NCI-H146 treated with DMSO at 0.1 percent for 48 hours (cell line): ENCODE results near the gene KRT84.
A peak's percentile ranks its signal among the peaks of the same experiment; 100 is the strongest.
"Not testable (repeated sequence)": the region's sequence is repeated elsewhere in the genome, so short reads cannot be mapped to it uniquely, and the experiment has no call there.

Source experiments
- DNase-seq: peaks from one replicate; lab custom pipeline; 2025; ENCODE audit not compliant: unreplicated experiment; lab: John Stamatoyannopoulos, UW

The KRT84 gene

DNA sequence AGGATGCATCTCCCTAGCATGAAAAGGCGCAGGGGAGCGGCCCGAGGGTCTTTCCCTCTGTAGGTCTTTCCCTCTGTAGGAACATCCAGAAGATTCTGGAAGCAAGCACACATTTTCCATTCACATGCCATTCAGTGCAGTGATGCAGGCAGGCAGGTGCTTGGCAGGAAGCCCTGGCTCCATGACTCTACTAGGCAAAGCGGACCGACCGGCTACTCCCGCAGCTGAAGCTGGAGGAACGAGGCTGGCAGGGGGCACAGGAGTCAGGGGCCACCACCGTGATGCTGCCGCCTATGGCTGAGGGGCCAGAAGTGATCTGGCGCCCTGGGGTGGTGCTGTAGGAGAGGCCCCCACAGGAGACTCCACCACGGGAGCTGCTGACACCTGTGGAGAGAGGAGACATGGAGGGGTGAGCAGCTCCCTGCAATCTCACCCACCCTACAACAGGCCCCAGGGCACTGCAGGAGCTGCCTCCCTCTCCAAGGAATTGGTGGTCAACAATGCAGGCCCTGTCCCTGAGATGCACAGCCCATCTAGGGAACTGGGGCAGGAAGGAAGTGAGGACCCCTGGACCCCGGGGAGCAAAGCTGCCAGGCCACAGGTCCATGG lies 24.7 kb downstream of the KRT84 start:
- no peak for DNase-seq

DNA sequence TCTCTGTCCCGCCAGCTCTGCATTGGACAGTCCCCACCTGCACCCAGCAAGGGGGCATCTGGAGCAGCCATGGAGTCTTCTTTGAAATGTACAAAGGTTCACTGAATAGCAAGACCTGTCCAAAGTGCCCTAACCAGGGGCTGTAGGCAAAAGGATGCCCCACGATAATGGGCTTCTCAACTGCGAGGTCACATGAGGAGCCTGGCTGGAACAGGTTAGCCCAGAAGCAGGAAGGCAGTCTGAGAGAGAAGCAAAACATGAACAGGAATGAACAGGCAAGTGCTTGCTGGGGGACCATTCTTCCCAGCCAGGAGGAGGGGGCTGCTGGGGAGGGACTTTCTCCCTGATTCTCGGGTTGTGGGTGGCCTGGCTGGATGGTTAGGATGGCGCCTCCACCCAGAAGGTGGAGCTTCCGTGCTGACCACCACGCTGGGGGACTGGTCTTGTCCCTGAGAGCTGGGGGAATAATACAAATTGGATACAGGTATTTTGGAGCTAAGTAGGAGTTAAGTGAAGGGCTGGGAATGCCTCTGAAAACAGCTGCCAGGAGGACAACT lies 25.3 kb downstream of the KRT84 start:
- DNase-seq, result no peak

DNA sequence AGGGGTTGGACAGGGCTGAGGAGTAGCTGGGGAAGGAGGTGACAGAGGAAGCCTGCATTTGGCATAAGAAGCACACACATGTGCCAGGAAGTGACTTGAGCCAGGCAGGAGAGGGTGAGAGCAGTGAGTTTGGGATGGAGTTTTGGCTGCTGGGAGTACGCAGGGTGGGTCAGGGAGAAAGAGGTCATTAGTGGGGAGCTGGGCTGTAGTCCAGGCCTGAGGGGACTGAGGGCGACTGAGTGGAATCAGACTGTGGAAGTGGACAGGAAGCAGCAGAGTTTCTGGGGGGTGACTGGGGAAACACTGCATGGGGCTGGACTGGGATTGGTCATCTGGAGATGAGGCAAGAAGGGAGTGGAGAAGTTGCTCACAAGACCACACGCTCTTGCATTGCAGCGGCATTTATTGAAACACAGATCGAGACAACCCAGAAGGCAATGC lies 25.8 kb downstream of the KRT84 start:
- DNase-seq, result no peak

DNA sequence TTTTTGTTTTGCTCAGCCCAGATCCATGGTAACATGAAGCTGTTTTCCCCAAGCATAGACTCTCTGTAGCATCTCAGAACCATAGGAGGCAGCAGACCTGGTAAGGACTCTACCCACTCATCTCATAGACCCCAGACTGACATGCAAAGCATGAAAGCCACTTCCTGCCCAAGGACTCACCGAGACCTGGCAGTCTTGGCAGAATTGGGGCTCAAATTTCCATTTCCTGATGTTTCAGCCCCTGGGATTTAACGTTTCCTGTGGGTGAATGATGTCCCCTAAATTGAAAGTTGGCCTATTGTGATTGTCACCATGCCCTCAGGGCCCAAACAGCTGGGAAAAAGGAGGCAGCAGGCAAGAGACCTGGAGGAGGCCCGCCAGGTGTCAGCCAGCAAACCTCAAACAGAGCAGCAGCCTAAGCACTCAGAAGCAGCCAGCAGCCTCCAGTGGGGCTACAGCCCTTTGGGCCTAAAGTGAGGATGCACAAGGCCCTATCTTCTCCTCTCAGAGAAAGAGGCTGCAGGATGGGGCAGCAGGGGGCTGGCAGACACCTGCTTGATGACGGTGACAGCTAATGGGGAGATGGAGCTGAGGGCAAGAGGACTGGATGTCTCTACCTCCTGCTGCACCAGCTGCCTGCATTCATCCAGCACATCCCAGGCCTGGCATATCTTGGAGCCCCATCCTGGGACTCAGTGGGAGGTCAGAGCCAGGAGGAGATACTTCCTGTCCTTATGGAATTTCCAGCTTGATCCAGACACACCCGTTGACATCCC lies 26.7 kb downstream of the KRT84 start:
- peak; percentile 68 for DNase-seq

DNA sequence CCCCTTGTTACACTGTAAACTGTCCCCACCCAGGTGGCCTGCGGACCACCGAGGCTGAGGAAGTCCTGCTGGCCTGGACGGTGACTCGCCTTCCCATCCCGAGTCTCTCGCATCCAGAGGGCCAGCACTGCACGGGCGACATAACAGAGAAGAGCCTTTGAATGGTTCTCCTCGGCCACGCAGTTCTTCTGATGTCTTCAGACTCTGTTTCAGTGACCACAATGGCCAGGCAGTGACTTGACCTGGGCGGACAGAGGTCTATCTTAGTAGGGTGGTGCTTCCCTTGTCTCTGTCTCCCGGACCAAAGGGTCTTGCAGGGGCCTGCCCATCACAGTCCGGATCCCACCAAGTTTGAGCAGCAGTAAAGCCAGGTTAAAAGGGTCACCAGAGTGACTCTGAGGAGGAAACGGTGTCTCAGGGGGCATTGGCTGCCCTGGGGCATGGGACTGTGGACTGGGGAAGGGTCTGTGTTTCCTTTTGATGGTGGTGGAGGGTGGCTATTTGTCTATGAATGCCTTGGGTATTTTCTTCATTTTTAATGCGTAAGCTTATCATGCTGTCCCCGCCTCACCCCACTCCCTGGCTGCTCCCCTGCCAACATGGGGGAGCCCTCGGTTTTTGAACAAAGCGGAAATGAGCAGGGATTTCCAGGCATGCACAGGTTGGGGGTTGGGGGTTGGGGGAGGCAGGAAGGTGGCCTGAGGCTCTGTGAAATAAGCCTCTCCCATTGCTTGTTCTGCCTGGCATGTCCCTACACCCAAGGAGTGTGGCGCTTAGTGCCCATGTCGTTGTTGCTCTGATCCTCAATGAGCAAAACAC lies 28.5 kb downstream of the KRT84 start:
- DNase-seq, result no peak

DNA sequence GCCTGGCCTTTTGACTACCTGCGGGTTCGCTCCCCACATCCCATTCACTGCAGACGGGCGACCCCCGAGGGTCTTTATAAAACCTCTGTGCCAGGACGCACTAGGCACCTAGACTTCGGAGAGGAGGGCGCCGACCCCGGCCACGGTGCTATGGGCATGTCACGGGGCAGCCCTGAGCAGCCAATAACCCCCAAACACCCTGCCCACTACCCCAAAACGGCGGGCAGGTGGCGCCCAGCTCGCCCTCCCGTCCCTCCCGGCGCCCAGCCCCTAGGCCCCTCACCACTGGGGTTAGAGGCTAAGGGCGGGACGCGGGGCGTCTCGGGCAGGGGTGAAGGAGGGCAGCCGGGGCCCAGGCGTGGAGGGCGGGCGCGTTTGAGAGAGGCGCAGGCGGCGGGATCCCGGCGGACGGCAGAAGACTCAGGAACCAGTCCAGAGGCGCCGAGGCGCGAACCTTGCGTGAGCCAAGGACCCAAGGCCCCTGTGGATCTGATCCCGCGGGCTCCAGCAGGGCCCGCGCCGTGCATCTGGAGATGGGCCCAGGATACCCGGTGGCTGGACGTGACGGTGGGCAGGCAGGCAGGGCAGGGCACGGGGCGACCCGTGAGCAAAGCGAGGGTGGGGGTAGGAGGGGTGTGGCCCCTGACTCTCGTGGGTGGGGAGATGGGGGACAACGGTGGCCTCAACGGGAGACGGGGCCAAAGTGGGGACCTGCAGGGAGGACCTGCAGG lies 29.3 kb downstream of the KRT84 start:
- DNase-seq, result no peak

DNA sequence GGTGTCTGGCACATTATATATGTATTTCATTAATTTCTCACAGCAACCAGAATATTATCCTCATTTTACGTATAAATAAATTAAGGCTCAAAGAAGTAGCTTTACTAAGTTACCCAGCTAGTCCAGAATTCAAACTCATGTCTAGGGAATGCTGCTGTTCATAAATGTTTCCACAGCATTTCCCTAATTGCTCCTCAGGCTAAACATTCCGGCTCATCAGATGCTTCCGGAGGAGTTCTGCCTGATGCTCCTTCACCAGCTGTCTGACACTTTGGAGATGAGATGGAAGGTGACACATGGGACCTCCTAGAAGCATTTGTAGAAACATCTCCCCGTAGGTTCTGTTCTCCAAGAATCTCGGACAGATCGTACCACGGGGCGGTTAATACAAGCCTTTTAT lies 30.3 kb downstream of the KRT84 start:
- no peak for DNase-seq

DNA sequence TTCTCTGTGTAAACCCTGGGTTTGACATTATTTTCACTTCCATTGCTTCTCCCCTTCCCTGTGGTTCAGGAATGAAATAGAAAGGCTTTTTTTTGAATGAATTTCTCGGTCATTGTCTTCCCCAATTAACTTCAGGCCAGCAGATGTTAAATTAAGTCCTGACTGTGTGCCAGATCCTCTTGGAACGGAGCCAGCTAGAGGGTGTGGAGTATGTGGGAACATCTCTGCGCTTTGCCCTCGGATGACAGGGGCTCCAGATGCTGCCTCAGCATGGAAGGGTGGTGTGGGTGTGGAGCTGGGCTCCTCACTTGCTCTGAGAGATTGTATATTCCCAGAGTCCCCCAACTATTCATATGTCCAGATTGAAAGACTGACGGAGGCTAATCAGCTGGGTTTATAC lies 31.3 kb downstream of the KRT84 start:
- no peak for DNase-seq

DNA sequence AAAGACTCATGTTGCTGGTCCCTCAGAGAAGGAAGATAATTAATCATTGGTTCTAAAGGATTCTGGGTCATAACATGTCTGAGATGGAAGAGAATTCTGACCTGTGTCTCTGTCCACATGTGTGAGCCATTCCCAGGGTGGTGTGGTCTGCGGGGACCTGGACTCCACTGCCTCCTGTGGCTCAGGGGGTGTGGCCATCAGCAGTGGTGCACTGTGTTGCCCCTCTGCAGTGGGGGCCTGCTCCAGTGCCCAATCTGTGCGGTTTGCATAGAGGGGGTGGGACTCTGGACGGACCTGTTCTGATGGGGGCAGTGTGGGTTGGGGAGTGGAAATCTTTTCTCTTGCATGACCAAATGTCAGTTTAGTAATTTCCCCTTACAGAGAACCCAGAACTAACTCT lies 31.7 kb downstream of the KRT84 start:
- DNase-seq, result no peak

DNA sequence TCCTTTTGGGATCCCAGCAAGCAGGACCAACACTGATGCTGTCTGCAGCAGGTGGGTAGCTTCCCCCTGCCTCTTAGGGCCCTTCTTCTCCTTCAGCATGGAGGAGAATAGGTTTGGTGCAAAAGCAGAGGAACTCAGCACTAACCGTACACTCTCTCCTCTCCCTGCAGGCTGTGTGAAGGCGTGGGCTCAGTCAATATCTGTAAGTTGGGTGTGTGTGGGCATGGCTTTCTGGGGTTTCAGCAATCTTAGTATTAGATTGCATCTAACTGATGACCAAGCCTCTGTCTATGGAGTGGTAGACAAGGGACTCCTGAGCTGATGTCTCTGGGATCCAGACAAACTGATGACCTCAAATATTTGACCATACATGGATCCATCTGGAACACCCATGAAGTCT lies 32.5 kb downstream of the KRT84 start:
- DNase-seq, result no peak

DNA sequence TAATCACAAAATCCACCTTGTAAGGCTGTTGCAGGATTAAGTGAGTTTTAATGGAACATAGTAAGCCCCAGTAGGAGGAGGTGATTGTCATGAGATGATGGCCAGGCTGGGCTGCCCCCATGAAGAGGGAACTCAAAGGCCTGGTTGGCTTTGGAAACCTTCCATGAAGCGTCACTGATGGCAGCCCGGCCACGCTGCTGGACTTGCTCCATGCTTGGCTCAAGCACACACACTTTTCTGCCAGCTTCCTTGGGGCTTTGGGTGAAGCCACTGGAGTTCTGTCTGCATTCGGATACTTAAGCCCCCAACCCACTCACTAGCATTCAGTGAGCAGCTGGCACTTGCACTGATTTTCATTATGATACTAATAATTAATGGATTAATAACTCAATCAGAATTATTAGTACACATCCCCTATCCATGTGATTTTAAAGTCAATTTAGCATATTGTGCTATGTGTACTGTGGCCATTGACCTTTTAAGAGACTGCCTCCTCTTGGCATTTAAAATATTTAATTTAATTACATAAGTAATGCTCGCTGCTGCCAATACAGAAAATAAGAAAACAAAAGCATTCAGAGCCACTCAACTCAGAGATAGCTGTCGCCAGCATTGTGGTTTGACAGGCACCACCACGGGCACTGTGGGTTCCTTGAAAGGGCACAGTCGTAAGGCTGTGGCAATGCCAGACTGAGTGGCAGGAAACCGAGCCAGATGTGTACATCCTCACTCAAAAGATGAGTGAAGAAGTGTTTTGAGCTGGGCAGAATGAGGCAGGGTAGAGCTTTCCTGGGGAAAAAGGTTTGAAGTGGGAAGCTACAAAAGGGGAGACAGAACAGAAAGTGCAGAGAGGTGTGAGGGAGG lies 34.0 kb downstream of the KRT84 start:
- DNase-seq, result no peak

DNA sequence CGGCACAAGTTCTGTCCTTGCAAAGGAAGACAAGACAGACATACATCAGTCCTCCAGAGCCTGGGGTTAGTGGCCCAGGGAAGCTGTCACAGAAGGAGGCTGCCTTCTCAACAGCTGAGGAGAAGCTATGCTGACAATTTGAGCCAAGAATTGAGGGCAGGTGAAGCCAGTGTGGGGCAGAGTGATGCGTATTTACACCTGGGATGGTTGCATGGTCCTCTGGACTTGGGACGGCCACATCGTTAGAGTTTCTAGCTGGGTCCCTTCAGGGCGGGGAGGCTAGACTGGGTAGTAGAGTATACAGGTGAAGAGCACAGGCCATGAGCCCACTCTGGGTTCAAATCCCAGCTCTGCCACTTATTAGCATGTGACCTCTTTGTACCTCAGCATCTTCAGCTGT lies 34.7 kb downstream of the KRT84 start:
- DNase-seq, result no peak

DNA sequence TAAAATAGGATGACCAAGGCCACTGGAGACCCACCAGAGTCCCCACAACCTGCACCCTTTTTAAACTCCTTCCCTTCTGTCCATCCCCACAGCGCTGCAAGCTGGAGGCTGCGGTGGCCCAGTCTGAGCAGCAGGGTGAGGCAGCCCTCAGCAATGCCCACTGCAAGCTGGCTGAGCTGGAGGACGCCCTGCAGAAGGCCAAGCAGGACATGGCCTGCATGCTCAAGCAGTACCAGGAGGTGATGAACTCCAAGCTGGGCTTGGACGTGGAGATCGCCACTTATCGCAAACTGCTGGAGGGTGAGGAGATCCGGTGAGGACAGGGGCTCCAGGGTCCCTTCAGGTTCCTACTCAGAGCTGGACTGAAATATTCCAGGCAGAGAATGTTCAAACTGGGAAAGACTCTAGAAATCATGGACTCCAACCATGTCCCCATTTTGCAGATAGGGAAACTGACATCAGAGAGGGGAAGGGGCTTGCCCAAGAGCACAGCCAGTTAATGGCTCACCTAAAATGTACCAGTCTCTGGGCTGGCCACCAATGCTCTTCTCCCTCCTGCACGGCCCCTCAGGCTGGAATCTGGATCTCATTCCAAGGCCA lies 35.3 kb downstream of the KRT84 start:
- no peak for DNase-seq

DNA sequence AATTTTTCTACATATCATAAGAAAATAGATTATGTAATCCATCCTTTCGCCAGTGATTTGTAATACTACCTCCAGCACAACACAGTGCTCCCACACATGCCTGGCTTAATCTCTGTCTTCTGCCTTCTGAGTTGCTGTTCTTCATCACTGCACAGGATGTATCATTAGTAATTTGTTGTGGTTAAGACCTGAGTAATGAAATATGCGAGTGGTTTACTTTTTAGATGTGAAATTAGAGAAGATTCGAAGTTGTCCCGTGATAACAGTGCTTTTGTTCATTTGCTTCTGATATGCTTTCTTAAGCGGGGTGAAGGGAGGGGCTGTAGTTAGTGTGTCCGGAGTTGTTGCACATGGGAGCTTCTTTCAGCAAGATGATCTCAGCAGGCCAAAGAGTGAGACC lies 36.3 kb downstream of the KRT84 start:
- no peak for DNase-seq

DNA sequence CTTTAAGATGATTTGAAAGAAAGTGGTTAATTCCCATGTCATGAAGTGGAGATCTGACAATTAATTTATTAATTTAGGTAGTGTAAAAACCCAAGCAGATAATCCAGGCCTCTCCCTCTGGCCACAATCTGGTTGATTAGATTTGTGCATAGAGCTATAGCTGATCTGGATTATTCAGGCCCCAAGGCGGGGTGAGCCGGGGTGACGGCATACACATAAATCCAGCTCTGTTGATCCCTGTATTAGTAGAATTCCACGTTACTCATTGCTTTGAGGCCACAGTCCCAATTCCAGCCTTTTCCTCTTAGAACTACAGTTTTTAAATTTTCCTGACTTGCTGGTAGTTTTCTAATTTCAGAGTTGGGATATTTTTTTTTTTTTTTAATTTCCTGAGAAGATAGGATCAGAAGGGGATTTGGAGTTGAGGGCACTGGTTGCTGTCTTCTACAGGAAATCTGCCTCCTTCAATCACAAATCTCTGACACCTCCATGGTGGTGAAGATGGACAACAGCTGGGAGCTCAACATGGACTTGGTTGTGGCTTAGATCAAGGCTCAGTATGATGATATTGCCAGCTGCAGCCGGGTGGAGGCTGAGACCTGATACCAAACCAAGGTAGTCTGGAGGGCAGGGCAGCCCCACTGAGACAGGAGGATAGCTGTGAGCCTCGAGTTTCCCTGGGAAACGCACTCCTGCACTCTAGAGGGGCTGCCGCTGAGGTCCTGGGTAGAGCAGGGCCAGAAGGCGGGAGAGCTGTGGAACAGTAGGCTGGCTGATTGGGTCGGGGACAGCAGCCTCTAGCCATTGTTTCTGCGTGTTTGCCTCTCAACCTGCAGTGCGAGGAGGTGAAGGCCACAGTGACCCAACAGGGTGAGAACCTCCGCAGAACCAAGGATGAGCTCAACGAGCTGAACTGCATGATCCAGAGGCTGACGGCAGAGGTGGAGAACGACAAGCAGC lies 37.6 kb downstream of the KRT84 start:
- DNase-seq, result no peak

DNA sequence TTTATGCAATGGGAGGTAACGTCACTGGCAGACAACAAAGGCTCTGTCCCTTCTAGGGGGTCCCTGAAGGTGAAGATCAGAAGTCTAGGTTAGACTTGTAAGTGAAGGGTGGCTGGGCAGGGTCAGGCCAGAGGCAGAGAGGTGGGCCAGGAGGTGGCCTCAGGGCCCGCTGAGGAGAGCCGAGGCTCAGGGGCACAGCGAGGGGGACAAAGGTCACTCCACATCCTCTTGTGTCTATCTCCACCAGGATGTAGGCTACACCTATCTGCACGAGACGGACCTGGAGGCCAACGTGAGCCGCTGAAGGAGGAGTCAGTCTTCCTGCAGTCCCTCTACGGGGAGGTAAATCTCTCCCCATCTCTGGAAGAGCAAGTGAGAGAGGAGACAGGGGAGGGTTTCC lies 38.4 kb downstream of the KRT84 start:
- DNase-seq, result no peak

DNA sequence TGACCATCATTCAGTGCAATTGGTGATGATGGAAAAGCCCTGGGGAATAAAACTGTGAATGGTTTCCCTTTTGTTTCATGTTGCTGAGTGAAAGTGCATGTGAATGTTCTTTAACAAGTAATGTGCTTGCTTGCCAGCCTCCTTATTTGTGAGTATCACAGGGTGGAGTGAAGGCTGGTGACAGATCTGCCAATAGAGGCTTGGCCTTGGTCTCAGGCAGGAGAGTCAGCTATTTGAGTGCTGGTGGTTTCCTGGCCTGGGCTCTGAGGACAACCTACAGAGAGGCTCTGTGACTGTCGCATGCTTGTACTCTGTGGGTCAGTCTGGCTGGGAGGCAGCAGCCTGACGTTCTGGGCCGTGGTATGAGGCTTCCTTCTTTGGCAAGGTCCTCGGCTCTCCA lies 38.9 kb downstream of the KRT84 start:
- DNase-seq, result no peak

DNA sequence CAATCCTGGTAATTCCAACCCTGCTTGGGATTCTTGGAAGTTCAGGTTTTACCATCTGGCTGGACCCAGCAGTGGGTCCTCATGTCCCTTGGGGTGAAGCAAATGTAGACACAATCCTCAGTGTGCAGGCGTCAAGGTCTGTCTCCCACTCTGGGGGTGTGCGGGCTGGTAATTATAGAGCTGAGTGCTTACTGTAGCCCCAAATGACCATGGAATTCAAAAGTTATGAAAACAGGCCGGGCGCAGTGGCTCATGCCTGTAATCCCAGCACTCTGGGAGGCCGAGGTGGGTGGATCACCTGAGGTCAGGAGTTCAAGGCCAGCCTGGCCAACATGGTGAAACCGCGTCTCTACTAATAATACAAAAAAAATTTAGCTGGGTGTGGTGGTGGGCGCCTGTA lies 40.4 kb downstream of the KRT84 start:
- DNase-seq, result not testable (repeated sequence)

DNA sequence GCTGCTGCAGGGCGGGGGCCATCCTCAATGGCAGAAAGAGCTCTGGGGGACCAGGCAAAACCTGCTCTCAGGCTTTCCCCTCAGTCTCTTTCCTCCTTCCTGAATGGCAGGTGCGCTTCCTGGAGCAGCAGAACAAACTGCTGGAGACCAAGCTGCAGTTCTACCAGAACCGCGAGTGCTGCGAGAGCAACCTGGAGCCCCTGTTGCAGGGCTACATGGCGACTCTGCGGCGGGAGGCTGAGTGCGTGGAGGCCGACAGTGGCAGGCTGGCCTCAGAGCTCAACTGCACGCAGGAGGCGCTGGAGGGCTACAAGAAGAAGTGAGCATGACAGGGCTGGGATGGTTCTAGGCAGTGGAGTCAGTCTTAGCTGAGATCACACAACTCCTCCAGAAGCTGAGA lies 41.3 kb downstream of the KRT84 start:
- DNase-seq, result no peak
